GM23338 (cell line): ENCODE results near the gene CZIB. TPM values are rescaled to one million over a fixed set of nuclear protein-coding genes. Genes with fewer than 3 reads are reported as not detected.

ENCODE experiments used
- ATAC-seq: fragments of 200-7000 bp; cut with Tn5 transposase; 3 replicates; pipeline ENCODE4 v1.9.1; 2020
- DNase-seq: peaks from one replicate; pipeline ENCODE4 v3.0.0-alpha.2; 2015; ENCODE audit warnings: low spot score
- H2AFZ ChIP-seq: fragments of 200-600 bp; sonication (generic); 2 replicates; pipeline ENCODE4 v1.8.0; 2016; ENCODE audit warnings: antibody characterized with exemption, mild to moderate bottlenecking, moderate library complexity
- H3F3A ChIP-seq: fragments of 200-600 bp; sonication (generic); replicated peaks from 2 replicates; pipeline ENCODE4 v1.8.0; 2017; ENCODE audit warnings: antibody characterized with exemption, mixed run types, low read depth
- H3K27ac ChIP-seq: fragments of 200-600 bp; sonication (generic); 2 replicates; pipeline ENCODE4 v1.6.1; 2016; ENCODE audit warnings: low read depth
- H3K27me3 ChIP-seq: fragments of 200-600 bp; sonication (generic); 2 replicates; pipeline ENCODE4 v1.8.0; 2016; ENCODE audit warnings: mild to moderate bottlenecking, mixed run types, moderate library complexity; ENCODE audit not compliant: insufficient read depth
- H3K36me3 ChIP-seq: fragments of 200-600 bp; sonication (generic); 2 replicates; pipeline ENCODE4 v1.8.0; 2016; ENCODE audit warnings: mild to moderate bottlenecking; ENCODE audit not compliant: insufficient read depth
- H3K4me1 ChIP-seq: fragments of 200-600 bp; sonication (generic); 2 replicates; pipeline ENCODE4 v1.8.0; 2016; ENCODE audit warnings: mild to moderate bottlenecking, moderate library complexity; ENCODE audit not compliant: insufficient read depth
- H3K4me2 ChIP-seq: fragments of 200-600 bp; sonication (generic); 2 replicates; pipeline ENCODE4 v1.7.1; 2017; ENCODE audit warnings: mixed run types
- H3K4me3 ChIP-seq: fragments of 200-600 bp; sonication (generic); 2 replicates; pipeline ENCODE4 v1.6.1; 2016; ENCODE audit warnings: mixed run types
- H3K79me2 ChIP-seq: fragments of 200-600 bp; sonication (generic); replicated peaks from 2 replicates; pipeline ENCODE4 v1.8.0; 2017; ENCODE audit warnings: mild to moderate bottlenecking; ENCODE audit not compliant: insufficient read depth
- H3K9me2 ChIP-seq: fragments of 200-600 bp; sonication (generic); 2 replicates; pipeline ENCODE4 v1.8.0; 2017; ENCODE audit not compliant: insufficient read depth
- H4K20me1 ChIP-seq: fragments of 200-600 bp; sonication (generic); replicated peaks from 2 replicates; pipeline ENCODE4 v1.8.0; 2017; ENCODE audit warnings: mild to moderate bottlenecking; ENCODE audit not compliant: insufficient read depth
- H3K27ac Mint-ChIP-seq: 2 replicates; pipeline ENCODE4 v1.8.0; 2020; ENCODE audit warnings: inconsistent platforms, mild to moderate bottlenecking, moderate library complexity, mixed read lengths
- H3K27me3 Mint-ChIP-seq: 3 replicates; pipeline ENCODE4 v1.8.0; 2022; ENCODE audit warnings: low read depth, mild to moderate bottlenecking, moderate library complexity, mixed read lengths, inconsistent platforms; ENCODE audit not compliant: insufficient read depth, poor library complexity
- H3K36me3 Mint-ChIP-seq: 3 replicates; pipeline ENCODE4 v1.8.0; 2021; ENCODE audit warnings: low read depth, mild to moderate bottlenecking, inconsistent platforms, moderate library complexity, mixed read lengths
- H3K4me1 Mint-ChIP-seq: 3 replicates; pipeline ENCODE4 v1.8.0; 2020; ENCODE audit warnings: mild to moderate bottlenecking, inconsistent platforms, mixed read lengths
- H3K4me3 Mint-ChIP-seq: 3 replicates; pipeline ENCODE4 v1.8.0; 2021; ENCODE audit warnings: moderate library complexity, mild to moderate bottlenecking, inconsistent platforms, mixed read lengths
- H3K9me3 Mint-ChIP-seq: 3 replicates; pipeline ENCODE4 v1.8.0; 2020; ENCODE audit warnings: moderate library complexity, mild to moderate bottlenecking, inconsistent platforms, mixed read lengths
- CREB1 ChIP-seq: fragments of 250-450 bp; sonication (Bioruptor Pico); IDR thresholded peaks from 2 replicates; pipeline ENCODE4 v1.5.0; 2020; ENCODE audit warnings: low read depth, mild to moderate bottlenecking, moderate library complexity
- CTCF ChIP-seq, 2 experiments: fragments of 200-600 bp in 1 of 2; sonication (generic) in 1 of 2; conservative IDR thresholded peaks; 2 replicates each; pipeline versions ENCODE4 v1.5.1 to v1.6.1; 2016 to 2017; ENCODE audit warnings: antibody characterized with exemption in 2 of 2, low read depth in 2 of 2, mild to moderate bottlenecking in 2 of 2, moderate library complexity in 1 of 2
- EZH2 ChIP-seq: fragments of 200-600 bp; sonication (generic); IDR thresholded peaks from one replicate; pipeline ENCODE4 v1.8.0; 2017; ENCODE audit warnings: antibody characterized with exemption, mild to moderate bottlenecking, low read depth; ENCODE audit not compliant: unreplicated experiment
- EZH2phosphoT487 ChIP-seq: fragments of 200-600 bp; sonication (generic); IDR thresholded peaks from one replicate; pipeline ENCODE4 v1.8.1; 2018; ENCODE audit warnings: antibody characterized with exemption; ENCODE audit not compliant: unreplicated experiment
- JUNB ChIP-seq: IDR thresholded peaks from one replicate; pipeline ENCODE4 v1.6.1; 2016; ENCODE audit warnings: antibody characterized with exemption; ENCODE audit not compliant: unreplicated experiment
- NANOG ChIP-seq: IDR thresholded peaks from 2 replicates; pipeline ENCODE4 v1.6.1; 2016; ENCODE audit warnings: antibody characterized with exemption, borderline replicate concordance
- POLR2AphosphoS5 ChIP-seq: IDR thresholded peaks from 2 replicates; pipeline ENCODE4 v1.6.1; 2016; ENCODE audit warnings: antibody characterized with exemption, low read depth
- REST ChIP-seq: IDR thresholded peaks from one replicate; pipeline ENCODE4 v1.6.1; 2018; ENCODE audit warnings: antibody characterized with exemption; ENCODE audit not compliant: unreplicated experiment
- STAT1 ChIP-seq: IDR thresholded peaks from one replicate; pipeline ENCODE4 v1.6.1; 2016; ENCODE audit warnings: antibody characterized with exemption; ENCODE audit not compliant: unreplicated experiment
- ZNF114 ChIP-seq: fragments of 250-450 bp; sonication (Bioruptor Pico); IDR thresholded peaks from 2 replicates; pipeline ENCODE4 v1.5.0; 2020; ENCODE audit warnings: mild to moderate bottlenecking, moderate library complexity
- polyA plus RNA-seq: library from polyadenylated mRNA; unstranded; fragments of >200 nt; fragmentation: Nextera tagmentation; extraction: Ambion mirVana; gene quantifications from 2 replicates; pipeline ENCODE4 v1.2.1, GENCODE V29; 2016
- total RNA-seq: library from RNA; depleted of rRNA; stranded (reverse); fragments of >200 nt; shearing (Covaris generic); gene quantifications from 2 replicates; pipeline ENCODE4 v1.2.3, GENCODE V29; 2014
- TF ChIP-seq, protein P1 (sequence below): fragments of 250-450 bp; sonication (Bioruptor Pico); IDR thresholded peaks from 2 replicates; pipeline ENCODE4 v1.5.0; 2020; ENCODE audit warnings: mild to moderate bottlenecking, moderate library complexity
- TF ChIP-seq, protein P2 (sequence below): IDR thresholded peaks from 2 replicates; pipeline ENCODE4 v1.6.1; 2016; ENCODE audit warnings: antibody characterized with exemption

CZIB gene
- total and polyA plus RNA-seq, 2 experiments from 2014 or later: 59.8 to 84.1 TPM

DNA sequence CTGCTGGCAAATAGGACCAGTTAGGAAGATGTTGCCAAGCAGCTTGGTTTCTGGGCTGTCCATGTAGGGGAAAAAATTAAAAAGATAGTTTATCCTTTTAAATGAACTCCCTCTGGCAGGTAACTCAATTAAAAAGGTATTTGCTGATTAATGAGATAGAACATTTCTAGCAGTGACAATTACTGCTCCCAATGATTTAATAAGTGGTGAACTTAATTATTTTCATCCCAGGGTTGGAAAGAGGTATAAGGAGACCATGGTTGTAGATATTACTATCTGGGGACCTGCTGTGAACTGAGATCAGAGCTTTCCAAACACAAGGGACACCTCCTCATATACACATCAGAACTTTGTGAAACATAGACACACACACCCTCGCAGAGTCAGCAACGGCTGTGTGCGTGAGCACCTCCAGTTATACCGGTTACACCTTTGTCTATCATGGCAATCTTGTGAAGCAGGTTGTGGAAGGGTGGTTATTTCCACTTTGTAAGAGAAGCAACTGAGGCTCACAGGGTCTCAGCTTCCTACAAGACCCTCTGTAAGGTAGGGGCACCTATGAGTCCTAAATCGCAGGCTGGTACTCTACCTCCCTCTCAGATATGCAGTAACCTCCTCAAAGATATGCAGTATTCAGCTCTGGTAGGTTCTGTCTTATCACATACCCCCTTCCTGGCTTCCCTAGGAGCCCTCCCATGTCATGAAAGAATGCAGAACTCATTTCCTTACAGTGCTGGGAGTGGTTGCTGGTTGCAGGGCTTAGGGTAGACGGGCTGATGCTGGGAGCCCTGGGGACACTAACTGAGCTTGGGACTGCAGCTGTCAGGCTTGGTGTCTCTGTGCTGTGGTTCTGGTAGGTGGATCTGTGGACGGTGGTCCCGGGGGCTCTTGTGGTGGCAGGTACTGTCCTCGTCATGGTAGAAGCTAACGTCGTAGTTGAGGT, 36.3 kb upstream of the CZIB start (continued):
- TF ChIP-seq, protein P1, sequence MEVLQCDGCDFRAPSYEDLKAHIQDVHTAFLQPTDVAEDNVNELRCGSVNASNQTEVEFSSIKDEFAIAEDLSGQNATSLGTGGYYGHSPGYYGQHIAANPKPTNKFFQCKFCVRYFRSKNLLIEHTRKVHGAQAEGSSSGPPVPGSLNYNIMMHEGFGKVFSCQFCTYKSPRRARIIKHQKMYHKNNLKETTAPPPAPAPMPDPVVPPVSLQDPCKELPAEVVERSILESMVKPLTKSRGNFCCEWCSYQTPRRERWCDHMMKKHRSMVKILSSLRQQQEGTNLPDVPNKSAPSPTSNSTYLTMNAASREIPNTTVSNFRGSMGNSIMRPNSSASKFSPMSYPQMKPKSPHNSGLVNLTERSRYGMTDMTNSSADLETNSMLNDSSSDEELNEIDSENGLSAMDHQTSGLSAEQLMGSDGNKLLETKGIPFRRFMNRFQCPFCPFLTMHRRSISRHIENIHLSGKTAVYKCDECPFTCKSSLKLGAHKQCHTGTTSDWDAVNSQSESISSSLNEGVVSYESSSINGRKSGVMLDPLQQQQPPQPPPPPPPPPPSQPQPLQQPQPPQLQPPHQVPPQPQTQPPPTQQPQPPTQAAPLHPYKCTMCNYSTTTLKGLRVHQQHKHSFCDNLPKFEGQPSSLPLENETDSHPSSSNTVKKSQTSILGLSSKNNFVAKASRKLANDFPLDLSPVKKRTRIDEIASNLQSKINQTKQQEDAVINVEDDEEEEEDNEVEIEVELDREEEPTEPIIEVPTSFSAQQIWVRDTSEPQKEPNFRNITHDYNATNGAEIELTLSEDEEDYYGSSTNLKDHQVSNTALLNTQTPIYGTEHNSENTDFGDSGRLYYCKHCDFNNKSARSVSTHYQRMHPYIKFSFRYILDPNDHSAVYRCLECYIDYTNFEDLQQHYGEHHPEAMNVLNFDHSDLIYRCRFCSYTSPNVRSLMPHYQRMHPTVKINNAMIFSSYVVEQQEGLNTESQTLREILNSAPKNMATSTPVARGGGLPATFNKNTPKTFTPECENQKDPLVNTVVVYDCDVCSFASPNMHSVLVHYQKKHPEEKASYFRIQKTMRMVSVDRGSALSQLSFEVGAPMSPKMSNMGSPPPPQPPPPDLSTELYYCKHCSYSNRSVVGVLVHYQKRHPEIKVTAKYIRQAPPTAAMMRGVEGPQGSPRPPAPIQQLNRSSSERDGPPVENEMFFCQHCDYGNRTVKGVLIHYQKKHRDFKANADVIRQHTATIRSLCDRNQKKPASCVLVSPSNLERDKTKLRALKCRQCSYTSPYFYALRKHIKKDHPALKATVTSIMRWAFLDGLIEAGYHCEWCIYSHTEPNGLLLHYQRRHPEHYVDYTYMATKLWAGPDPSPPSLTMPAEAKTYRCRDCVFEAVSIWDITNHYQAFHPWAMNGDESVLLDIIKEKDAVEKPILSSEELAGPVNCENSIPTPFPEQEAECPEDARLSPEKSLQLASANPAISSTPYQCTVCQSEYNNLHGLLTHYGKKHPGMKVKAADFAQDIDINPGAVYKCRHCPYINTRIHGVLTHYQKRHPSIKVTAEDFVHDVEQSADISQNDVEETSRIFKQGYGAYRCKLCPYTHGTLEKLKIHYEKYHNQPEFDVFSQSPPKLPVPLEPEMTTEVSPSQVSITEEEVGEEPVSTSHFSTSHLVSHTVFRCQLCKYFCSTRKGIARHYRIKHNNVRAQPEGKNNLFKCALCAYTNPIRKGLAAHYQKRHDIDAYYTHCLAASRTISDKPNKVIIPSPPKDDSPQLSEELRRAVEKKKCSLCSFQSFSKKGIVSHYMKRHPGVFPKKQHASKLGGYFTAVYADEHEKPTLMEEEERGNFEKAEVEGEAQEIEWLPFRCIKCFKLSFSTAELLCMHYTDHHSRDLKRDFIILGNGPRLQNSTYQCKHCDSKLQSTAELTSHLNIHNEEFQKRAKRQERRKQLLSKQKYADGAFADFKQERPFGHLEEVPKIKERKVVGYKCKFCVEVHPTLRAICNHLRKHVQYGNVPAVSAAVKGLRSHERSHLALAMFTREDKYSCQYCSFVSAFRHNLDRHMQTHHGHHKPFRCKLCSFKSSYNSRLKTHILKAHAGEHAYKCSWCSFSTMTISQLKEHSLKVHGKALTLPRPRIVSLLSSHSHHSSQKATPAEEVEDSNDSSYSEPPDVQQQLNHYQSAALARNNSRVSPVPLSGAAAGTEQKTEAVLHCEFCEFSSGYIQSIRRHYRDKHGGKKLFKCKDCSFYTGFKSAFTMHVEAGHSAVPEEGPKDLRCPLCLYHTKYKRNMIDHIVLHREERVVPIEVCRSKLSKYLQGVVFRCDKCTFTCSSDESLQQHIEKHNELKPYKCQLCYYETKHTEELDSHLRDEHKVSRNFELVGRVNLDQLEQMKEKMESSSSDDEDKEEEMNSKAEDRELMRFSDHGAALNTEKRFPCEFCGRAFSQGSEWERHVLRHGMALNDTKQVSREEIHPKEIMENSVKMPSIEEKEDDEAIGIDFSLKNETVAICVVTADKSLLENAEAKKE (CRISPR knock-in tag): no peak
- no peak for TF ChIP-seq EZH2
- no peak for TF ChIP-seq POLR2AphosphoS5
- TF ChIP-seq CREB1 (CRISPR knock-in tag): no peak
- TF ChIP-seq NANOG: no peak
- TF ChIP-seq EZH2phosphoT487: no peak

DNA sequence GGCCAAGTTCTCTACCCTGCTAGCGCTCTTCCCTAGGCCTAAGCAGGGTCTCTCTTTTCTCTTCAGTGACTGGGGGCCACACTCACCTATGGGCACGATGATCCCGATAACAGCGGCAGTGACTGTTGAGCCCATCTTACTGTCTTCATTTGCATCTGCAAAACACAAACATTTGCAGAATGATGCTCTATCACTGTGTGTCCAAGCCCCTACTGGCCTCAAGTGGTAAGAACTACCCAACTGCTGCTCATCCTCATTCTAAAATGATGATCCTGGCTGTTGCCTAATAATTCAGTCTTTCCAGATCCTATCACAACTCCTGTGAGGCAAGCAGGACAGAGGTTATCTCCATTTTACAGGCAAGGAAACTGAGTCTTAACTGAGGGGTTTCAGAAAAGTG, 34.6 kb upstream of the CZIB start:
- H3K27ac ChIP-seq: no peak overlapping the region
- Mint-ChIP-seq H3K36me3 (peaks cover 92% of the 10 kb centered on the region), H3K4me1 (no peaks in the 10 kb centered on the region), H3K27ac (no peak overlapping the region), H3K27me3 (peaks cover 8% of the 10 kb centered on the region), H3K9me3 (no peaks in the 10 kb centered on the region), H3K4me3 (no peak overlapping the region)
- H3K4me3 ChIP-seq: no peak overlapping the region
- H3K4me2 ChIP-seq: no peak overlapping the region
- peaks cover 21% of the 10 kb centered on the region for H4K20me1 ChIP-seq
- H2AFZ ChIP-seq: no peak overlapping the region
- no peaks in the 10 kb centered on the region for H3K27me3 ChIP-seq
- no peaks in the 10 kb centered on the region for H3K4me1 ChIP-seq
- no peak for ATAC-seq
- peaks cover 79% of the 10 kb centered on the region for H3K36me3 ChIP-seq
- no peaks in the 10 kb centered on the region for H3K79me2 ChIP-seq
- no peaks in the 10 kb centered on the region for H3K9me2 ChIP-seq
- peaks cover 6% of the 10 kb centered on the region for H3F3A ChIP-seq
- no peak for DNase-seq
- TF ChIP-seq CTCF (conservative IDR thresholded peaks at IDR 0.05; ENCODE audit: low read depth in 2 of 2) (no peak; a peak in 1 of 4 replicates), EZH2 (no peak), STAT1 (no peak), REST (no peak), ZNF114 (CRISPR knock-in tag) (no peak), JUNB (no peak), CREB1 (CRISPR knock-in tag) (no peak)
- TF ChIP-seq, protein P2, sequence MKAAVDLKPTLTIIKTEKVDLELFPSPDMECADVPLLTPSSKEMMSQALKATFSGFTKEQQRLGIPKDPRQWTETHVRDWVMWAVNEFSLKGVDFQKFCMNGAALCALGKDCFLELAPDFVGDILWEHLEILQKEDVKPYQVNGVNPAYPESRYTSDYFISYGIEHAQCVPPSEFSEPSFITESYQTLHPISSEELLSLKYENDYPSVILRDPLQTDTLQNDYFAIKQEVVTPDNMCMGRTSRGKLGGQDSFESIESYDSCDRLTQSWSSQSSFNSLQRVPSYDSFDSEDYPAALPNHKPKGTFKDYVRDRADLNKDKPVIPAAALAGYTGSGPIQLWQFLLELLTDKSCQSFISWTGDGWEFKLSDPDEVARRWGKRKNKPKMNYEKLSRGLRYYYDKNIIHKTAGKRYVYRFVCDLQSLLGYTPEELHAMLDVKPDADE: no peak
